ENCODE data around the gene KLHL20.

GRCh38 chr1:173705117-173705516 lies 9.7 kb upstream of the KLHL20 start:
- TF ChIP-seq EZH2 (IDR thresholded peaks at IDR 0.05; ENCODE audit: insufficient read depth, low read length) (no peak), CTCF (IDR thresholded peaks at IDR 0.05; ENCODE audit: insufficient read depth, low read depth, low read length) (no peak)

Measured in astrocyte (in vitro differentiated cells and primary cell).